Smooth muscle cell (in vitro differentiated cells): Measurements from ENCODE around the gene AFAP1. TPM values are rescaled to one million over a fixed set of nuclear protein-coding genes. Genes with fewer than 3 reads are reported as not detected.

ENCODE experiments used
- DNase-seq: peaks from one replicate; lab custom pipeline; 2025; ENCODE audit not compliant: unreplicated experiment; lab: John Stamatoyannopoulos, UW
- H2AFZ ChIP-seq: fragments of 200-600 bp; sonication (generic); 2 replicates; pipeline ENCODE4 v1.6.0; 2016; ENCODE audit warnings: antibody characterized with exemption, low read depth, mild to moderate bottlenecking
- H3F3A ChIP-seq: fragments of 200-600 bp; sonication (generic); 2 replicates; pipeline ENCODE4 v1.6.0; 2017; ENCODE audit warnings: antibody characterized with exemption, low read depth
- H3K27ac ChIP-seq: fragments of 200-600 bp; sonication (generic); 2 replicates; pipeline ENCODE4 v1.5.1; 2016; ENCODE audit warnings: low read depth, mild to moderate bottlenecking
- H3K27me3 ChIP-seq: fragments of 200-600 bp; sonication (generic); 2 replicates; pipeline ENCODE4 v1.6.1; 2016; ENCODE audit warnings: low read depth, mild to moderate bottlenecking
- H3K36me3 ChIP-seq: fragments of 200-600 bp; sonication (generic); 2 replicates; pipeline ENCODE4 v1.5.1; 2016; ENCODE audit warnings: low read depth
- H3K4me1 ChIP-seq: fragments of 200-600 bp; sonication (generic); 2 replicates; pipeline ENCODE4 v1.5.1; 2016; ENCODE audit warnings: low read depth
- H3K4me2 ChIP-seq: fragments of 200-600 bp; sonication (generic); 2 replicates; pipeline ENCODE4 v1.6.0; 2016; ENCODE audit warnings: mild to moderate bottlenecking
- H3K4me3 ChIP-seq: fragments of 200-600 bp; sonication (generic); 2 replicates; pipeline ENCODE4 v1.5.1; 2016; ENCODE audit warnings: mild to moderate bottlenecking
- H3K79me2 ChIP-seq: fragments of 200-600 bp; sonication (generic); 2 replicates; pipeline ENCODE4 v1.6.0; 2016; ENCODE audit warnings: low read depth, mild to moderate bottlenecking
- H3K9ac ChIP-seq: fragments of 200-600 bp; sonication (generic); 2 replicates; pipeline ENCODE4 v1.6.0; 2016; ENCODE audit warnings: low read depth
- H3K9me3 ChIP-seq: fragments of 200-600 bp; sonication (generic); replicated peaks from 2 replicates; pipeline ENCODE4 v1.5.1; 2016; ENCODE audit warnings: low read depth
- H4K20me1 ChIP-seq: fragments of 200-600 bp; sonication (generic); 2 replicates; pipeline ENCODE4 v1.6.0; 2016; ENCODE audit warnings: low read depth
- CTCF ChIP-seq: fragments of 200-600 bp; sonication (generic); IDR thresholded peaks from 2 replicates; pipeline ENCODE4 v1.5.1; 2017; ENCODE audit warnings: borderline replicate concordance, mild to moderate bottlenecking, antibody characterized with exemption; ENCODE audit not compliant: insufficient read depth, poor library complexity, severe bottlenecking
- whole genome bisulfite sequencing: methylation state at CpG from one replicate; pipeline ENCODE4 v1.1.7; 2016; ENCODE audit warnings: low lambda C conversion rate; 5-methylcytosine and 5-hydroxymethylcytosine counted together
- polyA plus RNA-seq: library from polyadenylated mRNA; unstranded; fragments of >200 nt; fragmentation: Nextera tagmentation; extraction: Ambion mirVana; gene quantifications from 2 replicates; pipeline ENCODE4 v1.2.1, GENCODE V29; 2016
- total RNA-seq: library from RNA; depleted of rRNA; stranded (reverse); fragments of >200 nt; gene quantifications from 2 replicates; pipeline ENCODE4 v1.2.3, GENCODE V29; 2014

AFAP1 gene
- total and polyA plus RNA-seq, 2 experiments from 2014 or later = 12.6 to 24.8 TPM

- Histone ChIP-seq H3K4me3 (no peak overlapping the region), H3K9ac (no peak overlapping the region), H4K20me1 (peaks cover 2% of the 10 kb centered on the region), H3F3A (no peaks in the 10 kb centered on the region), H2AFZ (no peak overlapping the region), H3K4me1 (no peaks in the 10 kb centered on the region), H3K4me2 (no peak overlapping the region), H3K36me3 (no peaks in the 10 kb centered on the region), H3K27ac (no peak overlapping the region), H3K27me3 (no peaks in the 10 kb centered on the region), H3K79me2 (no peaks in the 10 kb centered on the region), H3K9me3 (no peaks in the 10 kb centered on the region)
- no peak for DNase-seq
- 94% methylated on average over 19 of the region's 19 CpGs for WGBS
- no peak for TF ChIP-seq CTCF
Measured at GRCh38 chr4:7740866-7741525, 198.7 kb downstream of the AFAP1 start.

- WGBS = 94% methylated on average over 38 of the region's 45 CpGs
- Histone ChIP-seq H3K9ac (no peak overlapping the region), H3K27me3 (no peaks in the 10 kb centered on the region)
Measured at GRCh38 chr4:7739918-7740865, 199.5 kb downstream of the AFAP1 start.

DNA sequence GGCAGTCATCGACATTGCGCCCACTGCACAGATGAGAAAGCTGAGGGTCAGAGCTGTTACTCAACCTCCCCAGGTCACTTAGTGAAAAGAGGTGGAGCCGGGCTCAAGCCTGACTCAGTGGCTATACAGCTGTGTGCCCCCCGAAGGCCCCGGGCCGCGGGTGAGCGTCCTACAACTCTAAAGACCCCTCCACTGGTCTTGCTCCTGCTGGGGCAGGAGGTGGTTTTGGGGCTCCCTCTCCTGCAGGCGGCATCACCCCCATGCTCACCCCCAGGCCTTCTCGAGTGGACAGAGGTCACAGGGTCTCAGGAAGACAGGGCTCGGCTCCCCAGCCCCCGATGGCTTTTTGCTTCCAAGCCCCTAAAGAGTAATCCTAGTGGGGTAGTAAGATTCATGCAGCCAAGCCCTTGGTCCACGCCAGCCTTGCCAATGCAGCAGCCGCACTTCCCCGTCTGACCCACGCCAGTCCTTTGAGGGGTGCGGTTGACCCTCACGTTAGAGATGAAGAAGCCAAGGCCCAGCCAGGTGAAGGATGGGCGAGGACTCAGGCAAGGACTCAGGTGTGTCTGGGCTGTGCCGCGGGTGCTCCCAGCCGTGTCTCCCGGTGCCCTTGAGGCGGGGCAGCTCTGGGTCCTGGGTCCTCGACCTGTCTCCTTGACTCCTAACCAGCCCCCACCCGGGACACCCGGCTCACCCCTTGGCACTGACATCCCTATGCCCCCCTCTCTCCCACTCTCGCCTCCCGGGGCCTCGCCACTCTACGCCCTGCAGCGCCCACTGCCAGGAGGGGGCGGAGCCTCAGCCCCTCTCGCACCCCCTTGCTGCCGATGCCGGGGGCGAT is 200.4 kb downstream of the AFAP1 start:
- Histone ChIP-seq H3F3A (no peaks in the 10 kb centered on the region), H3K27me3 (no peaks in the 10 kb centered on the region), H3K79me2 (no peaks in the 10 kb centered on the region), H4K20me1 (peaks cover 2% of the 10 kb centered on the region), H2AFZ (no peak overlapping the region), H3K9me3 (no peaks in the 10 kb centered on the region), H3K27ac (no peak overlapping the region), H3K36me3 (no peaks in the 10 kb centered on the region), H3K4me3 (no peak overlapping the region), H3K4me2 (no peak overlapping the region), H3K9ac (no peak overlapping the region), H3K4me1 (no peaks in the 10 kb centered on the region)
- no peak for TF ChIP-seq CTCF
- 96% methylated on average over 21 of the region's 37 CpGs for WGBS
- DNase-seq = no peak

More at GRCh38 chr4:7739918-7740865, 199.5 kb downstream of the AFAP1 start:
- H4K20me1 ChIP-seq = peaks cover 2% of the 10 kb centered on the region
- TF ChIP-seq CTCF = no peak
- H3K4me1 ChIP-seq = no peaks in the 10 kb centered on the region
- H3F3A ChIP-seq = no peaks in the 10 kb centered on the region
- H3K9me3 ChIP-seq = no peaks in the 10 kb centered on the region
- no peak for DNase-seq
- no peak overlapping the region for H3K27ac ChIP-seq
- H3K79me2 ChIP-seq = no peaks in the 10 kb centered on the region
- no peak overlapping the region for H3K4me2 ChIP-seq
- no peak overlapping the region for H2AFZ ChIP-seq
- no peaks in the 10 kb centered on the region for H3K36me3 ChIP-seq
- H3K4me3 ChIP-seq = no peak overlapping the region
